ENCODE data around the gene ARL6IP5. TPM values are rescaled to one million over a fixed set of nuclear protein-coding genes. Genes with fewer than 3 reads are reported as not detected.

ARL6IP5 gene
- total RNA-seq, 2 experiments from 2014 or later: 102 to 108 TPM

GRCh38 chr3:69137005-69137404 lies 52.3 kb downstream of the ARL6IP5 start:
- ChIA-PET POLR2A (no interaction called here), CTCF (interaction anchor here (0.5 to 0.8 kb wide), 2 partner anchors 19 to 170 kb away, joined by 3 to 4 read pairs; no protein-coding TSS in a partner anchor)

GRCh38 chr3:69137412-69137811 lies 52.7 kb downstream of the ARL6IP5 start:
- POLR2A ChIA-PET: no interaction called here
- CTCF ChIA-PET: interaction anchor here (0.5 kb wide), 1 partner anchor 19 kb away, joined by 4 read pairs; no protein-coding TSS in a partner anchor

- CTCF ChIA-PET: no interaction called here
- POLR2A ChIA-PET: no interaction called here
Measured at GRCh38 chr3:69141313-69141712, 56.6 kb downstream of the ARL6IP5 start.

- CTCF ChIA-PET: no interaction called here
- POLR2A ChIA-PET: no interaction called here
Measured at GRCh38 chr3:69142090-69142489, 57.4 kb downstream of the ARL6IP5 start.

GRCh38 chr3:69142797-69143454 lies 58.2 kb downstream of the ARL6IP5 start:
- ChIA-PET POLR2A (no interaction called here), CTCF (no interaction called here)

- POLR2A ChIA-PET: no interaction called here
- CTCF ChIA-PET: no interaction called here
Measured at GRCh38 chr3:69143612-69144011, 58.9 kb downstream of the ARL6IP5 start.

GRCh38 chr3:69144631-69145245 lies 60.0 kb downstream of the ARL6IP5 start:
- ChIA-PET POLR2A (no interaction called here), CTCF (interaction anchor here (0.5 to 0.7 kb wide), 2 partner anchors 23 to 266 kb away, joined by 3 read pairs; no protein-coding TSS in a partner anchor)

GRCh38 chr3:69145688-69146087 lies 61.0 kb downstream of the ARL6IP5 start:
- CTCF ChIA-PET: interaction anchor here (0.7 kb wide), 1 partner anchor 265 kb away, joined by 3 read pairs; no protein-coding TSS in a partner anchor

GRCh38 chr3:69149586-69149985 lies 64.8 kb downstream of the ARL6IP5 start:
- ChIA-PET POLR2A (no interaction called here), CTCF (no interaction called here)

More at GRCh38 chr3:69145688-69146087, 61.0 kb downstream of the ARL6IP5 start:
- POLR2A ChIA-PET: no interaction called here

Other genes starting within 250 kb of the ARL6IP5 start
- gene TAFA4, start 152.4 kb upstream of the ARL6IP5 start, total RNA-seq: not detected
- gene EOGT, start 71.3 kb upstream of the ARL6IP5 start, total RNA-seq: 10 to 100 TPM; 15.6 to 18.2 TPM
- 10 to 100 TPM; 32.2 to 33.1 TPM for gene TMF1, start 32.6 kb upstream of the ARL6IP5 start, total RNA-seq
- 10 to 100 TPM; 78.1 to 82.1 TPM for gene UBA3, start 4.6 kb upstream of the ARL6IP5 start, total RNA-seq
- gene LMOD3, start 37.7 kb downstream of the ARL6IP5 start, total RNA-seq: not detected